GM12891 (cell line): ENCODE results near the gene NCMAP.
"Not testable (repeated sequence)": the region's sequence is repeated elsewhere in the genome, so short reads cannot be mapped to it uniquely, and the experiment has no call there.

Source experiments
- POLR2A ChIP-seq: IDR thresholded peaks from 2 replicates; pipeline ENCODE4 v1.6.1; 2011; ENCODE audit warnings: low read depth, low read length, control low read depth
- POLR2AphosphoS5 ChIP-seq: IDR thresholded peaks from 2 replicates; pipeline ENCODE4 v1.6.1; 2011; ENCODE audit warnings: low read depth, low read length, control low read depth
- TAF1 ChIP-seq: IDR thresholded peaks from 2 replicates; pipeline ENCODE4 v1.6.1; 2011; ENCODE audit warnings: low read depth, low read length, control low read depth

DNA sequence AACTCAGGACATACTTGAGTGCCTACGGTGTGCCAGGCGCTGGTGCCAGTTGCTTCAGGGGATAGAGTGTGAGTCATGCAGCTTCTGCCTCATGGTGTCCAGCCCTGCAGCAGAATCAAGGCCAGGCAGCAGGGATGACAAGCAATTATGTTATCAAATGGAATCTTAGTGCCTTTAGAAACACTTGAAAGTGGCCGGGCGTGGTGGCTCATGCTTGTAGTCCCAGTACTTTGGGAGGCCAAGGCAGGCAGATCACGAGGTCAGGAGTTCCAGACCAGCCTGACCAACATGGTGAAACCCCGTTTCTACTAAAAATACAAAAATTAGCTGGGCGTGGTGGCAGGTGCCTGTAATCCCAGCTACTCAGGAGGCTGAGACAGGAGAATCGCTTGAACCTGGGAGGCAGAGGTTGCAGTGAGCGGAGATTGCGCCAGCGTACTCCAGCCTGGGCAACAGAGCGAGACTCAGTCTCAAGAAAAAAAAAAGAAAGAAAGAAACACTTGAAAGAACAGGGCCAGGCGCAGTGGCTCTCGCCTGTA, 40.1 kb upstream of the NCMAP start:
- not testable (repeated sequence) for TF ChIP-seq POLR2AphosphoS5, POLR2A, TAF1
